OCI-LY7 (cell line): ENCODE data around the gene C19orf81.

Experiments used
- CTCF ChIP-seq: fragments of 200-600 bp; sonication (generic); conservative IDR thresholded peaks from 2 replicates; pipeline ENCODE4 v1.5.1; 2014; ENCODE audit warnings: mild to moderate bottlenecking, antibody characterized with exemption, low read length, moderate library complexity, mixed read lengths
- EZH2phosphoT487 ChIP-seq: fragments of 200-600 bp; sonication (generic); IDR thresholded peaks from 2 replicates; pipeline ENCODE4 v1.6.1; 2018; ENCODE audit warnings: low read depth, borderline replicate concordance, mild to moderate bottlenecking, mixed run types, antibody characterized with exemption, low read length, moderate library complexity, mixed read lengths

DNA sequence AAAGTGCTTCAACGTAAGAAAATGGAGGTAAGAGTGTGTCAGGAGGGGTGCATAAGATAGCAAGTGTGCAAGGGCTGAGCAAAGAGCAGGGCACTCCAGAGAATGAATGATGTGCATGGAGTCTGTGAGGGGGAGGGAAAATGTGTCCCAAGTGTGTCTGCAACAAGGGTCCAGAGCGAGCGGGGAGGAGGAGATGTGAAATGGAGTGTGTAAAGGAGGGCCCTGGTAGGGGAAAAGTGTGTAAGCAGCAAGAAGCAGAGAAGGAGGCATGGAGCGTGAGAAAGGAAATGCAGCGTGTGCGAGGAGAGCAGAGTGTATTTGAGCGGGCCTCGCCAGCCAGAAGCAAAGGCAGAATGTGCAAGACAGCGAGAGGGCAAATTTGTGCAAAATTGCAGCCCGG lies 11.8 kb downstream of the C19orf81 start:
- TF ChIP-seq CTCF (no peak), EZH2phosphoT487 (no peak)
